Measurements from ENCODE around the gene WLS. TPM values are rescaled to one million over a fixed set of nuclear protein-coding genes. Genes with fewer than 3 reads are reported as not detected.

Gene WLS
- total and polyA plus RNA-seq, 4 donors: 29.9 to 81.5 (median 51.8) TPM

- 90 to 94% methylated on average over 4 of the region's 4 CpGs for WGBS, 2 donors
- H3K4me1 ChIP-seq (ENCODE audit: control insufficient read depth in 1 of 2, insufficient read depth in 2 of 2, low read length in 2 of 2): no peaks in the 10 kb centered on the region
- intact Hi-C loops (cut with DNase I): loop anchor here (5.0 kb wide), 2 partner anchors 203 to 323 kb away; no protein-coding TSS in a partner anchor
- ATAC-seq (ENCODE audit: low FRiP score) (no peak), DNase-seq (no peak)
- no peak overlapping the region for H3K4me3 ChIP-seq (ENCODE audit: low read length in 2 of 2)
- no peak overlapping the region for H3K27ac ChIP-seq (ENCODE audit: low read depth in 1 of 2, low read length in 2 of 2)
- H3K36me3 ChIP-seq (ENCODE audit: control insufficient read depth in 1 of 2, insufficient read depth in 2 of 2, low read length in 1 of 2): peaks cover 0 to under 1% of the 10 kb centered on the region in 2 donors
- H3K27me3 ChIP-seq (ENCODE audit: control insufficient read depth in 1 of 2, insufficient read depth in 2 of 2, low read length in 1 of 2): no peaks in the 10 kb centered on the region
- H3K9me3 ChIP-seq (ENCODE audit: control insufficient read depth, low read length): no peaks in the 10 kb centered on the region
Measured at GRCh38 chr1:68119445-68119844, 112.9 kb downstream of the WLS start.

DNA sequence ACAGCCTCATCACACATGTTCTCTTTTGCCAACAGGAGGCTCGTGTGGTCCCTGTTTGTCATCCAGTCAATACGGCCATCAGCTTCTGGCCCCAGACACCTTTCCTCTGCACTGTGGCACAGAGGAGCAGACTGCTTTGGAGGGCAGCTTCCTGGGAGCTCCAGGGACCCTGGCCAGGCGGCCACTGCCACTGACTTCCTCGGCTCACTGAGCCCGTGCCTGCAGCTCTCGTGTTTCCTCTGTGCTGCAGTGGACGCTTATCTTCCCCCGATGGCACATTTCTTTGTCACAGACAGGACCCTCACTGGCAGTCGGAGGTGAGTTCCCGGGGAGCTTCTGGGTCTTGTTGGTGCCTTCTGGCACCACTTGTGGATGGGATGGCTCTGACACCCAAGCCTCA lies 114.9 kb downstream of the WLS start:
- Histone ChIP-seq H3K27ac (ENCODE audit: low read depth in 1 of 2, low read length in 2 of 2) (no peak overlapping the region), H3K27me3 (ENCODE audit: control insufficient read depth in 1 of 2, insufficient read depth in 2 of 2, low read length in 1 of 2) (no peaks in the 10 kb centered on the region), H3K36me3 (ENCODE audit: control insufficient read depth in 1 of 2, insufficient read depth in 2 of 2, low read length in 1 of 2) (no peaks in the 10 kb centered on the region), H3K9me3 (ENCODE audit: control insufficient read depth, low read length) (no peaks in the 10 kb centered on the region), H3K4me3 (ENCODE audit: low read length in 2 of 2) (no peak overlapping the region), H3K4me1 (ENCODE audit: control insufficient read depth in 1 of 2, insufficient read depth in 2 of 2, low read length in 2 of 2) (no peaks in the 10 kb centered on the region)
- intact Hi-C loops (cut with DNase I): loop anchor here (2.0 to 5.0 kb wide), 3 partner anchors 203 to 325 kb away; no protein-coding TSS in a partner anchor
- ATAC-seq (ENCODE audit: low FRiP score): no peak
- DNase-seq: no peak
- 47 to 66% methylated on average over 10 of the region's 10 CpGs for WGBS, 2 donors

GRCh38 chr1:68116643-68117235 lies 115.6 kb downstream of the WLS start:
- ATAC-seq (ENCODE audit: low FRiP score): peak; percentile 51

DNA sequence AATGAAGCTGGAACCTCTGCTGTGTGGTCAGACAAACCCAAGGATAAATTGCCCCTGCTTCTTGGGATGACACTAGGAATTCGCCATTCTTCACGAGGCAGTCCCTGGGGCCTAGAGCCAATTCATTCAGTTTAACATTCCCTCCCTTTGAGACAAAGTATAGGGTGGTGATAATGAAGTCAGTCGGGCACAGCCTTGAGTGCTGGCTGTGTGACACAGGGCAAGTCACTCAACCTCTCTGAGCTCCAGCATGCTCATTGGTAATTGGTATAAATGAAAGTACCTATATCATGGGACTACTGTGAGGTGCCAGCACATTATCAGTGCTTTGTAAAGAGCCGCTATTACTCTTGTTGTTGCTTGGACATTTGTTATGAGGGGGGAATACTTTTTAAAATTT lies 117.0 kb downstream of the WLS start:
- no peaks in the 10 kb centered on the region for H3K4me1 ChIP-seq (ENCODE audit: control insufficient read depth in 1 of 2, insufficient read depth in 2 of 2, low read length in 2 of 2)
- ATAC-seq (ENCODE audit: low FRiP score) (no peak), DNase-seq (no peak)
- H3K27ac ChIP-seq (ENCODE audit: low read depth in 1 of 2, low read length in 2 of 2): no peak overlapping the region
- H3K36me3 ChIP-seq (ENCODE audit: control insufficient read depth in 1 of 2, insufficient read depth in 2 of 2, low read length in 1 of 2): no peaks in the 10 kb centered on the region
- intact Hi-C loops (cut with DNase I): loop anchor here (2.0 to 5.0 kb wide), 3 partner anchors 207 to 327 kb away; no protein-coding TSS in a partner anchor
- H3K27me3 ChIP-seq (ENCODE audit: control insufficient read depth in 1 of 2, insufficient read depth in 2 of 2, low read length in 1 of 2): no peaks in the 10 kb centered on the region
- WGBS, 2 donors: 66 to 78% methylated on average over 4 of the region's 4 CpGs
- no peaks in the 10 kb centered on the region for H3K9me3 ChIP-seq (ENCODE audit: control insufficient read depth, low read length)
- no peak overlapping the region for H3K4me3 ChIP-seq (ENCODE audit: low read length in 2 of 2)

More at GRCh38 chr1:68116643-68117235, 115.6 kb downstream of the WLS start:
- no peak for DNase-seq
- peak overlapping the region in 1 of 2 donors; percentile 17 for H3K4me3 ChIP-seq (ENCODE audit: low read length in 2 of 2)
- H3K36me3 ChIP-seq (ENCODE audit: control insufficient read depth in 1 of 2, insufficient read depth in 2 of 2, low read length in 1 of 2): no peaks in the 10 kb centered on the region
- H3K27ac ChIP-seq (ENCODE audit: low read depth in 1 of 2, low read length in 2 of 2): no peak overlapping the region
- no peaks in the 10 kb centered on the region for H3K27me3 ChIP-seq (ENCODE audit: control insufficient read depth in 1 of 2, insufficient read depth in 2 of 2, low read length in 1 of 2)
- H3K9me3 ChIP-seq (ENCODE audit: control insufficient read depth, low read length): no peaks in the 10 kb centered on the region
- 0% methylated on average over 3 of the region's 3 CpGs for whole genome bisulfite sequencing, 2 donors
- intact Hi-C loops (cut with DNase I): loop anchor here (2.0 to 5.0 kb wide), 3 partner anchors 204 to 326 kb away; no protein-coding TSS in a partner anchor
- no peaks in the 10 kb centered on the region for H3K4me1 ChIP-seq (ENCODE audit: control insufficient read depth in 1 of 2, insufficient read depth in 2 of 2, low read length in 2 of 2)

GRCh38 chr1:68113966-68114365 lies 118.4 kb downstream of the WLS start:
- Histone ChIP-seq H3K4me3 (ENCODE audit: low read length in 2 of 2) (no peak overlapping the region), H3K27ac (ENCODE audit: low read depth in 1 of 2, low read length in 2 of 2) (no peak overlapping the region), H3K9me3 (ENCODE audit: control insufficient read depth, low read length) (no peaks in the 10 kb centered on the region), H3K27me3 (ENCODE audit: control insufficient read depth in 1 of 2, insufficient read depth in 2 of 2, low read length in 1 of 2) (no peaks in the 10 kb centered on the region), H3K4me1 (ENCODE audit: control insufficient read depth in 1 of 2, insufficient read depth in 2 of 2, low read length in 2 of 2) (no peaks in the 10 kb centered on the region), H3K36me3 (ENCODE audit: control insufficient read depth in 1 of 2, insufficient read depth in 2 of 2, low read length in 1 of 2) (no peaks in the 10 kb centered on the region)
- no peak for DNase-seq
- WGBS, 2 donors: 55 to 59% methylated on average over 3 of the region's 3 CpGs
- intact Hi-C loops (cut with DNase I): loop anchor here (2.0 to 5.0 kb wide), 7 partner anchors 229 to 587 kb away; no protein-coding TSS in a partner anchor
- no peak for ATAC-seq (ENCODE audit: low FRiP score)

GRCh38 chr1:68112835-68113243 lies 119.5 kb downstream of the WLS start:
- peak in 1 of 2 donors; percentile 50 for DNase-seq
- Histone ChIP-seq H3K36me3 (ENCODE audit: control insufficient read depth in 1 of 2, insufficient read depth in 2 of 2, low read length in 1 of 2) (no peaks in the 10 kb centered on the region), H3K9me3 (ENCODE audit: control insufficient read depth, low read length) (no peaks in the 10 kb centered on the region), H3K4me3 (ENCODE audit: low read length in 2 of 2) (no peak overlapping the region), H3K4me1 (ENCODE audit: control insufficient read depth in 1 of 2, insufficient read depth in 2 of 2, low read length in 2 of 2) (no peaks in the 10 kb centered on the region), H3K27ac (ENCODE audit: low read depth in 1 of 2, low read length in 2 of 2) (no peak overlapping the region), H3K27me3 (ENCODE audit: control insufficient read depth in 1 of 2, insufficient read depth in 2 of 2, low read length in 1 of 2) (no peaks in the 10 kb centered on the region)
- WGBS, 2 donors: 2 to 8% methylated on average over 7 of the region's 7 CpGs
- intact Hi-C loops (cut with DNase I): loop anchor here (2.0 to 5.0 kb wide), 6 partner anchors 260 to 586 kb away; no protein-coding TSS in a partner anchor
- peak; percentile 40 for ATAC-seq (ENCODE audit: low FRiP score)

GRCh38 chr1:68111519-68112436 lies 120.5 kb downstream of the WLS start:
- H3K9me3 ChIP-seq (ENCODE audit: control insufficient read depth, low read length): no peaks in the 10 kb centered on the region
- no peak overlapping the region for H3K4me3 ChIP-seq (ENCODE audit: low read length in 2 of 2)
- ATAC-seq (ENCODE audit: low FRiP score): peak; percentile 89
- no peak overlapping the region for H3K27ac ChIP-seq (ENCODE audit: low read depth in 1 of 2, low read length in 2 of 2)
- H3K4me1 ChIP-seq (ENCODE audit: control insufficient read depth in 1 of 2, insufficient read depth in 2 of 2, low read length in 2 of 2): no peaks in the 10 kb centered on the region
- peak; percentile 70 to 83 for DNase-seq
- 29 to 30% methylated on average over 7 of the region's 7 CpGs for WGBS, 2 donors
- intact Hi-C loops (cut with DNase I): loop anchor here (2.0 to 5.0 kb wide), 6 partner anchors 259 to 584 kb away; no protein-coding TSS in a partner anchor
- H3K27me3 ChIP-seq (ENCODE audit: control insufficient read depth in 1 of 2, insufficient read depth in 2 of 2, low read length in 1 of 2): no peaks in the 10 kb centered on the region
- no peaks in the 10 kb centered on the region for H3K36me3 ChIP-seq (ENCODE audit: control insufficient read depth in 1 of 2, insufficient read depth in 2 of 2, low read length in 1 of 2)

- DNase-seq (no peak), ATAC-seq (ENCODE audit: low FRiP score) (no peak)
- no peaks in the 10 kb centered on the region for H3K9me3 ChIP-seq (ENCODE audit: control insufficient read depth, low read length)
- no peaks in the 10 kb centered on the region for H3K4me1 ChIP-seq (ENCODE audit: control insufficient read depth in 1 of 2, insufficient read depth in 2 of 2, low read length in 2 of 2)
- intact Hi-C loops (cut with DNase I): no loop called here
- WGBS, 2 donors: 66 to 68% methylated on average over 8 of the region's 8 CpGs
- H3K4me3 ChIP-seq (ENCODE audit: low read length in 2 of 2): no peak overlapping the region
- no peaks in the 10 kb centered on the region for H3K36me3 ChIP-seq (ENCODE audit: control insufficient read depth in 1 of 2, insufficient read depth in 2 of 2, low read length in 1 of 2)
- H3K27me3 ChIP-seq (ENCODE audit: control insufficient read depth in 1 of 2, insufficient read depth in 2 of 2, low read length in 1 of 2): no peaks in the 10 kb centered on the region
- H3K27ac ChIP-seq (ENCODE audit: low read depth in 1 of 2, low read length in 2 of 2): no peak overlapping the region
Measured at GRCh38 chr1:68107771-68108170, 124.6 kb downstream of the WLS start.

Measured in aorta (tissue), 5 donors.